NCI-H146 treated with DMSO at 0.1 percent for 48 hours (cell line): ENCODE results near the gene XPOT.
"Not testable (repeated sequence)": the region's sequence is repeated elsewhere in the genome, so short reads cannot be mapped to it uniquely, and the experiment has no call there.

Experiments
- DNase-seq: peaks from one replicate; lab custom pipeline; 2025; ENCODE audit not compliant: unreplicated experiment; lab: John Stamatoyannopoulos, UW

XPOT gene

GRCh38 chr12:64403707-64404469, at the start of gene XPOT:
Gene XPOT, plus strand, starts transcription at chr12:64404392. Its CDS starts 5,644 bp downstream, at chr12:64410036.
- peak; percentile 87 for DNase-seq

- DNase-seq, result not testable (repeated sequence)
These were observed 48.0 kb upstream of the XPOT start for GRCh38 chr12:64356209-64356608.

- not testable (repeated sequence) for DNase-seq
These were observed 43.0 kb upstream of the XPOT start for GRCh38 chr12:64361173-64361572.

GRCh38 chr12:64362721-64363305, 41.4 kb upstream of the XPOT start:
- DNase-seq, result no peak

- no peak for DNase-seq
These were observed 20.5 kb upstream of the XPOT start for GRCh38 chr12:64383675-64384074.

- no peak for DNase-seq
These were observed 19.2 kb upstream of the XPOT start for GRCh38 chr12:64385019-64385418.

- DNase-seq, result no peak
These were observed 18.7 kb upstream of the XPOT start for GRCh38 chr12:64385468-64385867.

GRCh38 chr12:64387197-64387816, 16.9 kb upstream of the XPOT start:
- no peak for DNase-seq

GRCh38 chr12:64389154-64389553, 15.0 kb upstream of the XPOT start:
- peak; percentile 49 for DNase-seq

GRCh38 chr12:64390275-64390851, 13.8 kb upstream of the XPOT start, which contains the start of gene C12orf56:
Gene C12orf56, minus strand, starts transcription at chr12:64390758. Its CDS starts 193 bp downstream, at chr12:64390565.
- DNase-seq, result no peak

GRCh38 chr12:64392221-64392620, 12.0 kb upstream of the XPOT start:
- DNase-seq, result no peak

- DNase-seq, result no peak
These were observed 8.5 kb upstream of the XPOT start for GRCh38 chr12:64395739-64396138.

GRCh38 chr12:64400041-64400440, 4.2 kb upstream of the XPOT start:
- no peak for DNase-seq

GRCh38 chr12:64402181-64402580, 2.0 kb upstream of the XPOT start:
- no peak for DNase-seq

GRCh38 chr12:64404470-64405256, 471 bp downstream of the XPOT start:
- peak; percentile 42 for DNase-seq

GRCh38 chr12:64407342-64408223, 3.4 kb downstream of the XPOT start:
- DNase-seq, result no peak

GRCh38 chr12:64411427-64411826, 7.2 kb downstream of the XPOT start:
- no peak for DNase-seq

- DNase-seq, result no peak
These were observed 8.3 kb downstream of the XPOT start for GRCh38 chr12:64412459-64412858.

GRCh38 chr12:64413884-64414283, 9.7 kb downstream of the XPOT start:
- no peak for DNase-seq

GRCh38 chr12:64418209-64418608, 14.0 kb downstream of the XPOT start:
- no peak for DNase-seq
